Measurements from ENCODE around the gene SPOCD1. TPM values are rescaled to one million over a fixed set of nuclear protein-coding genes. Genes with fewer than 3 reads are reported as not detected.

Gene SPOCD1
- total RNA-seq, 1 donor from 2014 or later = 28.0 TPM

DNA sequence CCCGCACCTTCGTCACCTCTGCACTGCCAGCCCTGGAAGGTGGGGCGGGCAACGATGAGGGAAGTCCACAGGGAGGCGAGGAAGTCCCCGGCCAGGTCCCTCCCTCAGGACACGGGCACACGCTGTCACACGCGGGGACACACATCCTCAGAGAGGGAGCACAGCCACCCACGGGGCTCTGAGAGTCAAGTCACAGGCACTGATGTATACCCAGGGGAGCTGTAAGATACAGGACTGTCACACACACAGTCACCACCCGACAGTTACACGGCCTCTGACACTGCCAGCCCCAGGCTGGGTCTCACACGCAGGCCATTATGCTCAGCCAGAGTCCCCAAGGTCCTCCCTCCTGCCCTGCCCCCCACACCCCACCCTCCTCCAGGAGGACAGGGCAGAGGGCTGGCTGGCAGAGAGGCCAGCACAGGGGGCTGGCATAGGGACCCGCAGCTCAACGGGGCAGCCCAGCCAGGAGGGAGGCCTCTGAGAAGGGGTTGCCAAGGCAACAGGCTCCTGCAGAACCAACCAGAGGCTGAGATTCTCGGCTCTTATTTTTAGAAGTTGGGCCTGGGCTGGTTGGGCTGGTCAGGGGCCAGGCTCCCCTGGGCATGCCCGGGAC lies 34.0 kb downstream of the SPOCD1 start:
- peak overlapping the region; percentile 34 for H3K27ac Mint-ChIP-seq (ENCODE audit: unreplicated experiment)
- peaks cover 28% of the 10 kb centered on the region for H3K27me3 Mint-ChIP-seq (ENCODE audit: low read depth, unreplicated experiment)
- Histone ChIP-seq H3K9ac (ENCODE audit: low read length) (no peak overlapping the region), H3K36me3 (ENCODE audit: insufficient read depth, low read length) (no peaks in the 10 kb centered on the region), H3K4me2 (ENCODE audit: low read length) (no peak overlapping the region), H3K4me3 (ENCODE audit: insufficient read depth, low read depth, low read length) (no peak overlapping the region), H3K4me1 (ENCODE audit: insufficient read depth, low read length) (peaks cover 16% of the 10 kb centered on the region), H3K79me2 (ENCODE audit: insufficient read depth, low read length) (no peaks in the 10 kb centered on the region), H3K27ac (ENCODE audit: low read depth, low read length) (no peak overlapping the region), H3K27me3 (ENCODE audit: insufficient read depth, low read length) (no peaks in the 10 kb centered on the region), H3K9me3 (ENCODE audit: insufficient read depth, low read depth, low read length) (no peaks in the 10 kb centered on the region), H2AFZ (ENCODE audit: low read depth, low read length) (peak overlapping the region; percentile 11), H4K20me1 (ENCODE audit: insufficient read depth, low read length) (no peaks in the 10 kb centered on the region)
- peaks cover 14% of the 10 kb centered on the region for H3K4me1 Mint-ChIP-seq (ENCODE audit: low read depth, unreplicated experiment)
- no peak for TF ChIP-seq EZH2 (IDR thresholded peaks at IDR 0.05; ENCODE audit: insufficient read depth, low read length)
- H3K36me3 Mint-ChIP-seq (ENCODE audit: low read depth, unreplicated experiment) = no peaks in the 10 kb centered on the region
- FAIRE-seq (no peak), DNase-seq (ENCODE audit: low read depth) (no peak)
- H3K9me3 Mint-ChIP-seq (ENCODE audit: unreplicated experiment) = no peaks in the 10 kb centered on the region
- H3K4me3 Mint-ChIP-seq (ENCODE audit: unreplicated experiment) = no peak overlapping the region

DNA sequence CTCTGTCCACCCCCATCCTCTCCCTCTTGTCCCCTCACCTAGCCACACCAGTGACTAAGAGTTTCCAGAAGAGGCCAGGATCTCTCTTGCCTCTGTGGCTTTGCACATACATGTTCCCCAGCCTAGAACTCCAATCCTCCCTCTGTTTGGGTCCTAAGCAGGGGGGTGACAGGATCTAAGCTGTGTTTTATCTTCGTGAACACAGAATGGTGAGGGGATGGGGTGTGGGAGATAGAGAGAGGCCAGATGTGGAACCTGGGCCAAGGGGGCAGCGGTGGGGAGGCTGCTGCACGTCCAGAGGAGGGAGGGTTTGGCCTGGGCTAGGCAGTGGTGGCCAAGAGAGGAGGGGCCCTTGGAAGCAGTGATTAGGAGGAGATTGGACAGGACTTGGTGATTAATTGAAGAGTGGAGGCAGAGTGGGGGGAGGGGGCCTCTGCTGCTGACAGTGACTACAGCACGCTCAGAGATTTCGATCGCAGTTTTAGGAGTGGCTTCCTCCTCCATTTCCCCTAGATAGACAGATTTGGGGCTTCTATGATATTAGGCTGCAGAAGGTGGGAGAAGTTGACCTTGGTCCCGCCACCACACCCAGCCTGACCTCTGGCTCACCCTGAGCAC lies 34.6 kb downstream of the SPOCD1 start:
- Histone ChIP-seq H3K79me2 (ENCODE audit: insufficient read depth, low read length) (no peaks in the 10 kb centered on the region), H3K9ac (ENCODE audit: low read length) (no peak overlapping the region), H2AFZ (ENCODE audit: low read depth, low read length) (peak overlapping the region; percentile 11), H3K4me2 (ENCODE audit: low read length) (no peak overlapping the region), H3K36me3 (ENCODE audit: insufficient read depth, low read length) (no peaks in the 10 kb centered on the region), H3K27ac (ENCODE audit: low read depth, low read length) (no peak overlapping the region), H3K4me1 (ENCODE audit: insufficient read depth, low read length) (peaks cover 16% of the 10 kb centered on the region), H3K9me3 (ENCODE audit: insufficient read depth, low read depth, low read length) (no peaks in the 10 kb centered on the region), H4K20me1 (ENCODE audit: insufficient read depth, low read length) (no peaks in the 10 kb centered on the region), H3K4me3 (ENCODE audit: insufficient read depth, low read depth, low read length) (no peak overlapping the region), H3K27me3 (ENCODE audit: insufficient read depth, low read length) (no peaks in the 10 kb centered on the region)
- H3K9me3 Mint-ChIP-seq (ENCODE audit: unreplicated experiment) = no peaks in the 10 kb centered on the region
- TF ChIP-seq, protein P1, sequence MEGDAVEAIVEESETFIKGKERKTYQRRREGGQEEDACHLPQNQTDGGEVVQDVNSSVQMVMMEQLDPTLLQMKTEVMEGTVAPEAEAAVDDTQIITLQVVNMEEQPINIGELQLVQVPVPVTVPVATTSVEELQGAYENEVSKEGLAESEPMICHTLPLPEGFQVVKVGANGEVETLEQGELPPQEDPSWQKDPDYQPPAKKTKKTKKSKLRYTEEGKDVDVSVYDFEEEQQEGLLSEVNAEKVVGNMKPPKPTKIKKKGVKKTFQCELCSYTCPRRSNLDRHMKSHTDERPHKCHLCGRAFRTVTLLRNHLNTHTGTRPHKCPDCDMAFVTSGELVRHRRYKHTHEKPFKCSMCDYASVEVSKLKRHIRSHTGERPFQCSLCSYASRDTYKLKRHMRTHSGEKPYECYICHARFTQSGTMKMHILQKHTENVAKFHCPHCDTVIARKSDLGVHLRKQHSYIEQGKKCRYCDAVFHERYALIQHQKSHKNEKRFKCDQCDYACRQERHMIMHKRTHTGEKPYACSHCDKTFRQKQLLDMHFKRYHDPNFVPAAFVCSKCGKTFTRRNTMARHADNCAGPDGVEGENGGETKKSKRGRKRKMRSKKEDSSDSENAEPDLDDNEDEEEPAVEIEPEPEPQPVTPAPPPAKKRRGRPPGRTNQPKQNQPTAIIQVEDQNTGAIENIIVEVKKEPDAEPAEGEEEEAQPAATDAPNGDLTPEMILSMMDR (IDR thresholded peaks at IDR 0.05; ENCODE audit: insufficient read depth, low read depth, low read length) = no peak
- TF ChIP-seq EZH2 (IDR thresholded peaks at IDR 0.05; ENCODE audit: insufficient read depth, low read length) = no peak
- H3K27me3 Mint-ChIP-seq (ENCODE audit: low read depth, unreplicated experiment) = peaks cover 35% of the 10 kb centered on the region
- H3K27ac Mint-ChIP-seq (ENCODE audit: unreplicated experiment) = peak overlapping the region; percentile 34
- FAIRE-seq (no peak), DNase-seq (ENCODE audit: low read depth) (peak; percentile 39)
- peaks cover 14% of the 10 kb centered on the region for H3K4me1 Mint-ChIP-seq (ENCODE audit: low read depth, unreplicated experiment)
- H3K4me3 Mint-ChIP-seq (ENCODE audit: unreplicated experiment) = no peak overlapping the region
- H3K36me3 Mint-ChIP-seq (ENCODE audit: low read depth, unreplicated experiment) = no peaks in the 10 kb centered on the region

DNA sequence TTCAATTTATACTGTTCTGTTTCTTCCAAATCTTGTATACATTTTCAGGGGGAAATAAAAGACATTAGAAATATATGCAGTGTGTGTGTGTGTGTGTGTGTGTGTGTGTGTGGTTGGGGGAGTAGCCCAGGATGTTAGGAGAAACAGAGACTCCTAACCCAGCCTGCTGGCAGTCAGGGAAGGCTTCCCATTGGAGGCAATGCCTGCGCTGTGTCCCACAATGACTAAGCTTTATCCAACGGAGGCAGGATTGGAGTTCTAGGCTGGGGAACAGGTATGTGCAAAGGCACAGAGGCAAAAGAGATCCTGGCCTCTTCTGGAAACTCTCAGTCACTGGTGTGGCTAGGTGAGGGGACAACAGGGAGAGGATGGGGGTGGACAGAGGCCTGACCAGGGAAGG lies 35.2 kb downstream of the SPOCD1 start:
- Histone ChIP-seq H3K27me3 (ENCODE audit: insufficient read depth, low read length) (no peaks in the 10 kb centered on the region), H4K20me1 (ENCODE audit: insufficient read depth, low read length) (no peaks in the 10 kb centered on the region), H3K9me3 (ENCODE audit: insufficient read depth, low read depth, low read length) (no peaks in the 10 kb centered on the region), H3K79me2 (ENCODE audit: insufficient read depth, low read length) (no peaks in the 10 kb centered on the region), H3K9ac (ENCODE audit: low read length) (no peak overlapping the region), H3K4me3 (ENCODE audit: insufficient read depth, low read depth, low read length) (no peak overlapping the region), H3K4me1 (ENCODE audit: insufficient read depth, low read length) (peaks cover 16% of the 10 kb centered on the region), H3K4me2 (ENCODE audit: low read length) (no peak overlapping the region), H2AFZ (ENCODE audit: low read depth, low read length) (no peak overlapping the region), H3K27ac (ENCODE audit: low read depth, low read length) (no peak overlapping the region), H3K36me3 (ENCODE audit: insufficient read depth, low read length) (no peaks in the 10 kb centered on the region)
- TF ChIP-seq, protein P1 (IDR thresholded peaks at IDR 0.05; ENCODE audit: insufficient read depth, low read depth, low read length) = no peak
- no peak for TF ChIP-seq EZH2 (IDR thresholded peaks at IDR 0.05; ENCODE audit: insufficient read depth, low read length)
- Mint-ChIP-seq H3K36me3 (ENCODE audit: low read depth, unreplicated experiment) (no peaks in the 10 kb centered on the region), H3K4me3 (ENCODE audit: unreplicated experiment) (no peak overlapping the region), H3K4me1 (ENCODE audit: low read depth, unreplicated experiment) (peaks cover 14% of the 10 kb centered on the region), H3K9me3 (ENCODE audit: unreplicated experiment) (no peaks in the 10 kb centered on the region), H3K27me3 (ENCODE audit: low read depth, unreplicated experiment) (peaks cover 36% of the 10 kb centered on the region), H3K27ac (ENCODE audit: unreplicated experiment) (no peak overlapping the region)
- DNase-seq (ENCODE audit: low read depth) (no peak), FAIRE-seq (no peak)
